Body of pancreas (tissue), 4 donors: ENCODE measurements around the gene TNFAIP2. TPM values are rescaled to one million over a fixed set of nuclear protein-coding genes. Genes with fewer than 3 reads are reported as not detected.

Experiments used
- ATAC-seq: fragments of 150-250 bp; one replicate; pipeline ENCODE4 v1.9.1; 2016
- DNase-seq, 4 donors: peaks; one replicate each; pipeline ENCODE4 v3.0.0-alpha.2; 2019
- H3K27ac ChIP-seq, 4 donors: fragments of 200-600 bp; sonication (generic); 1 replicate in 3 of 4; 2 replicates in 1 of 4; pipeline versions ENCODE4 v1.5.1 to v1.6.1; 2016 to 2019; ENCODE audit warnings: mild to moderate bottlenecking in 1 of 4, mixed read lengths in 1 of 4, moderate library complexity in 1 of 4
- H3K27me3 ChIP-seq, 2 donors: fragments of 200-600 bp; sonication (generic); one replicate each; pipeline ENCODE4 v1.6.0; 2016; ENCODE audit warnings: mild to moderate bottlenecking in 1 of 2
- H3K36me3 ChIP-seq, 2 donors: fragments of 200-600 bp; sonication (generic); replicated peaks in 1 of 2; 2 replicates each; pipeline ENCODE4 v1.5.1; 2016; ENCODE audit warnings: low read depth in 2 of 2; ENCODE audit not compliant: insufficient read depth in 1 of 2
- H3K4me1 ChIP-seq: fragments of 200-600 bp; sonication (generic); one replicate; pipeline ENCODE4 v1.6.0; 2016
- H3K4me3 ChIP-seq, 2 donors: fragments of 200-600 bp; sonication (generic); 1 replicate in 1 of 2; 2 replicates in 1 of 2; pipeline ENCODE4 v1.5.1; 2016 to 2019
- H3K9me3 ChIP-seq, 3 donors: fragments of 200-600 bp; sonication (generic); 1 replicate in 2 of 3; 2 replicates in 1 of 3; pipeline ENCODE4 v1.5.1; 2016
- POLR2A ChIP-seq, 3 donors: fragments of 450-650 bp; IDR thresholded peaks; one replicate each; pipeline ENCODE4 v1.6.1; 2016; ENCODE audit warnings: antibody characterized with exemption in 3 of 3, mild to moderate bottlenecking in 2 of 3
- WGBS, 2 donors: methylation state at CpG; one replicate each; pipeline ENCODE4 v1.1.5; 2017; 5-methylcytosine and 5-hydroxymethylcytosine counted together
- intact Hi-C: fragments of 100-400 bp; cut with DNase I; formaldehyde crosslinking; loops from one replicate; pipeline ENCODE4 v1.15.1; 2023
- total RNA-seq, 2 donors: library from RNA; depleted of rRNA; stranded (reverse); fragments of >200 nt; gene quantifications; one replicate each; pipeline ENCODE4 v1.1.0, GENCODE V29; 2016
- TF ChIP-seq, protein P1 (sequence below), 7 experiments: fragments of 450-650 bp in 4 of 7; fragments of 200-600 bp in 3 of 7; sonication (generic) in 3 of 7; IDR thresholded peaks; one replicate each; pipeline ENCODE4 v1.5.1; 2016 to 2019; ENCODE audit warnings: antibody characterized with exemption in 7 of 7

TNFAIP2 gene
- total RNA-seq, 2 donors from 2014 or later = 22.1 to 75.5 TPM

DNA sequence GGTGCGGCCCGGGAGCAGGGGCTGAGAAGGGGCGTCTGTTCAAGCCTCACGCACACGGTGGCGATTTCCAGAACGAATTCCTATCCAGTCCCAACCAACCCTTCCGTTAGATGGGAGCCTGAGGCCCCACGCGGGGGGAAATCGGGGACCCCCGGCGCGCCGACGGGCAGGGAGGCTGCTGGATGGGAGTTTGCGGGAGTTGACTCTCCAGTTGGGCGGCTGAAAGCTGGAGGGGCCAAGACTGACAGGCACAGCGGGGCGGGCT, 18.9 kb upstream of the TNFAIP2 start:
- WGBS, 2 donors = 13% methylated on average over 19 of the region's 20 CpGs; no CpG with 5 or more reads in 1 of the 2 donors
- no peaks in the 10 kb centered on the region for H3K36me3 ChIP-seq
- TF ChIP-seq POLR2A (IDR thresholded peaks at IDR 0.05) = no peak
- TF ChIP-seq, protein P1, sequence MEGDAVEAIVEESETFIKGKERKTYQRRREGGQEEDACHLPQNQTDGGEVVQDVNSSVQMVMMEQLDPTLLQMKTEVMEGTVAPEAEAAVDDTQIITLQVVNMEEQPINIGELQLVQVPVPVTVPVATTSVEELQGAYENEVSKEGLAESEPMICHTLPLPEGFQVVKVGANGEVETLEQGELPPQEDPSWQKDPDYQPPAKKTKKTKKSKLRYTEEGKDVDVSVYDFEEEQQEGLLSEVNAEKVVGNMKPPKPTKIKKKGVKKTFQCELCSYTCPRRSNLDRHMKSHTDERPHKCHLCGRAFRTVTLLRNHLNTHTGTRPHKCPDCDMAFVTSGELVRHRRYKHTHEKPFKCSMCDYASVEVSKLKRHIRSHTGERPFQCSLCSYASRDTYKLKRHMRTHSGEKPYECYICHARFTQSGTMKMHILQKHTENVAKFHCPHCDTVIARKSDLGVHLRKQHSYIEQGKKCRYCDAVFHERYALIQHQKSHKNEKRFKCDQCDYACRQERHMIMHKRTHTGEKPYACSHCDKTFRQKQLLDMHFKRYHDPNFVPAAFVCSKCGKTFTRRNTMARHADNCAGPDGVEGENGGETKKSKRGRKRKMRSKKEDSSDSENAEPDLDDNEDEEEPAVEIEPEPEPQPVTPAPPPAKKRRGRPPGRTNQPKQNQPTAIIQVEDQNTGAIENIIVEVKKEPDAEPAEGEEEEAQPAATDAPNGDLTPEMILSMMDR (IDR thresholded peaks at IDR 0.05) = no peak
- no peak for DNase-seq
- H3K27me3 ChIP-seq = no peaks in the 10 kb centered on the region
- ATAC-seq = no peak
- H3K4me1 ChIP-seq = peaks cover 38% of the 10 kb centered on the region
- H3K4me3 ChIP-seq = no peak overlapping the region
- intact Hi-C loops = loop anchor here (10.0 kb wide), 1 partner anchor 190 kb away; no protein-coding TSS in a partner anchor
- H3K27ac ChIP-seq = no peak overlapping the region
- H3K9me3 ChIP-seq = no peaks in the 10 kb centered on the region

DNA sequence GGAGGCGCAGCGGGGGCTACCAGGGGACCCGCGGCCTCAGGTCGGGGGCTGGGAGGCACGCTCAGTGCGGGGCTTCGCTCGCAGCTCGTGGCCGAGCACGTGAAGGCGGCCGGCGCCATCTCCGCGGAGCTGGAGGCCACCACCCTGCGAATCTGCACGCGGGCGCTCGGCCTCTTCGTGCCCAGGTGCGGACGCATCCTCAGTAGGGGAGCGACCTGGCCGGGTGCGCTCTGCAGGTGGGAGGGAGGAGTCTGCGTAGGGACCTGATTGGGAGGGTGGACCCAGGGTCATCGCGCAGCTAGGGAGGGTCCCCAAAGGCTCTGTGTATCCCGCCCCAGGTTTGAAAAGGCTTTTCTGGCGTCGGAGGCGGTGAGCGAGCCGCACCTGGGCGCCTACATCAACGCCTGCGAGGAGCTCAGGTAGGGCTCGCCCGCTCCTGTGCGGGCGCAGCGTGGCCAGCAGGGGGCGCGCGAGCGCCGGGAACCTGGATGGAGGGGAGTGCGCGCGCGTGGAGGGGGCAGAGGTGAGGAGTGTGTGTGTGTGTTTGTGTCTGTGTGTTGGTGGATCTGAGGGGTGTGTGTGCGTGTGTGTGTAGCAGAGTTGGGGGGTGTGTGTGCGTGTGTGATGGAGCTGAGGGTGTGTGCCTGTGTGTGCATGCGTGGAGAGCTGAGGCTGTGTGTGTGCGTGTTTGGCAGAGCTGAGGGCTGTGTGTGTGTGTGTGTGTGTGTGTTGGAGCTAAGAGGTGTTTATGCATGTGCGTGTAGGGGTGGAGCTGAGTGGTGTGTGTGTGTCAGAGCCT, 18.4 kb upstream of the TNFAIP2 start:
- intact Hi-C loops = loop anchor here (10.0 kb wide), 1 partner anchor 190 kb away; no protein-coding TSS in a partner anchor
- Histone ChIP-seq H3K9me3 (no peaks in the 10 kb centered on the region), H3K36me3 (no peaks in the 10 kb centered on the region), H3K27ac (no peak overlapping the region), H3K4me3 (no peak overlapping the region), H3K27me3 (no peaks in the 10 kb centered on the region), H3K4me1 (peaks cover 35% of the 10 kb centered on the region)
- TF ChIP-seq, protein P1 (IDR thresholded peaks at IDR 0.05) = peak; percentile 94 to 99 (median 98)
- TF ChIP-seq POLR2A (IDR thresholded peaks at IDR 0.05) = no peak
- 5 to 15% methylated on average over 9 to 56 of the region's 59 CpGs for WGBS, 2 donors
- DNase-seq = peak; percentile 72 to 81 (median 76)
- ATAC-seq = peak; percentile 78

DNA sequence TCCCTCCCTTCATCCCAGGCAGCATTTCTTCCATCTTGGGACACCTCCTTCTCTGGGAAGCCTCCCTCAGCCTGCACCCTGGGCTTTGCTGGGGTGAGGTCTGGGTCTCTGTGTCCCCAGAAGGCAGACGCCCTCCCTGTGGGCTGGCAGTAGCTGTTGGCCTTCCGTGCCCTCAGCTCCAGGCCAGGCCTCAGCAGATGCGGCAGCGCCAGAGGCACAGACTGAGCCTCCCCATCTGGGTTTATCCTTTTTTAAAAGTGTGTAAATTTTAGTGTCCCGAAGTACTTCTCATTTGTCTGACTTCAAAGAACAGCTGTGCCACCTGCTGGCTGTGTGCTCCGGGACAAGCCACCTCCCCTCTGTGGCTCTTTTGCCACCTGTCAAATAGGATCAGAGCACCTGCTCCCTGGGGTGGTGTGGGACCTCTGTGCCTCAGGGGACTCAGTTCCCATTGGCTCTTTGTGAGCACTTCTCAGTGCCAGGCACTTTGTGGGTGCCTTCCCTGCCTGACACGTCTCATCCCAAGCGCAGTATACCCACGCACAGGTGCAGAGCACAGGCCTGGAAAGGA, 17.6 kb upstream of the TNFAIP2 start:
- no peaks in the 10 kb centered on the region for H3K9me3 ChIP-seq
- H3K27me3 ChIP-seq = no peaks in the 10 kb centered on the region
- H3K4me1 ChIP-seq = peaks cover 42% of the 10 kb centered on the region
- no peak overlapping the region for H3K27ac ChIP-seq
- 48 to 60% methylated on average over 5 to 9 of the region's 9 CpGs for WGBS, 2 donors
- TF ChIP-seq, protein P1 (IDR thresholded peaks at IDR 0.05) = peak in 1 of 7 experiments; percentile 9
- TF ChIP-seq POLR2A (IDR thresholded peaks at IDR 0.05) = no peak
- no peaks in the 10 kb centered on the region for H3K36me3 ChIP-seq
- H3K4me3 ChIP-seq = no peak overlapping the region
- intact Hi-C loops = loop anchor here (10.0 kb wide), 1 partner anchor 189 kb away; no protein-coding TSS in a partner anchor
- no peak for ATAC-seq
- no peak for DNase-seq

DNA sequence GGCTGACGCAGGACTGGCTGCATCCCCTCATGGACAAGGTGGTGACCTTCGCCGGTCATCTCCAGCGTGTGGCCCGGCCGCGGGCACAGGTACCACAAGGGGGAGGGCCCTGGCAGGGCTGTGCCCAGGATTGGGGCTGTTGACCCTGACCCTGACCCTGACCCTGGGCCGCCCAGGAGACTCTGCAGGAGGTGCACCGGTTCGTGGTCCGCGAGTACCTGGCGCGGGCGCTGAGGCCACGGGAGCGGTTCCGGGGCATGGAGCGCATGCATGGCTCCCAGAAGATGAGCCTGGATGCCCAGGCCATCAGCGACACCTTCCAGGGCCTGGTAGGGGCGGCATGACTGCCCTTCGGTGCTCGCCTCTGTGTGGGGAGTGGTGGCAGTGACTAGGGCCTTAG, 15.8 kb upstream of the TNFAIP2 start:
- no peaks in the 10 kb centered on the region for H3K9me3 ChIP-seq
- H3K27me3 ChIP-seq = no peaks in the 10 kb centered on the region
- 90% methylated on average over 13 of the region's 23 CpGs; no CpG with 5 or more reads in 1 of the 2 donors for WGBS, 2 donors
- TF ChIP-seq, protein P1 (IDR thresholded peaks at IDR 0.05) = no peak
- no peak for TF ChIP-seq POLR2A (IDR thresholded peaks at IDR 0.05)
- no peaks in the 10 kb centered on the region for H3K36me3 ChIP-seq
- no peak for DNase-seq
- no peak overlapping the region for H3K27ac ChIP-seq
- ATAC-seq = no peak
- peaks cover 60% of the 10 kb centered on the region for H3K4me1 ChIP-seq
- intact Hi-C loops = loop anchor here (10.0 kb wide), 1 partner anchor 187 kb away; no protein-coding TSS in a partner anchor
- H3K4me3 ChIP-seq = no peak overlapping the region
